H1 (cell line): Measurements from ENCODE around the gene STIMATE. TPM values are rescaled to one million over a fixed set of nuclear protein-coding genes. Genes with fewer than 3 reads are reported as not detected.

Experiments used
- CTCF ChIA-PET: fragments of 300-600 bp; sonication (Branson Sonifier 250); formaldehyde crosslinking; loops from one replicate; lab custom pipeline; 2021; ENCODE audit not compliant: partially characterized antibody; lab: Charles Lee
- POLR2A ChIA-PET: fragments of 300-600 bp; sonication (Branson Sonifier 250); formaldehyde crosslinking; loops from one replicate; lab custom pipeline; 2021; ENCODE audit warnings: inconsistent platforms; ENCODE audit not compliant: partially characterized antibody; lab: Charles Lee
- DNase-seq, 2 experiments: peaks; one replicate each; pipeline versions ENCODE4 v3.0.0 to v3.0.0-alpha.2; 2010 to 2022; ENCODE audit warnings: low spot score in 2 of 2, low read depth in 1 of 2, mixed read lengths in 1 of 2
- FAIRE-seq: peaks from 2 replicates; lab custom pipeline; 2011; peaks lifted over from hg19 to GRCh38; lab: Jason Lieb, UNC
- H2AFZ ChIP-seq: 2 replicates; pipeline ENCODE4 v1.8.1; 2012; ENCODE audit warnings: low read length, inconsistent platforms
- H2AK5ac ChIP-seq: 2 replicates; pipeline ENCODE4 v1.6.1; 2013; ENCODE audit warnings: low read depth, low read length
- H2BK120ac ChIP-seq: replicated peaks from 2 replicates; pipeline ENCODE3; 2013; ENCODE audit warnings: low read depth, low read length, inconsistent platforms
- H2BK12ac ChIP-seq: 2 replicates; pipeline ENCODE4 v1.6.1; 2013; ENCODE audit warnings: low read depth, low read length
- H2BK15ac ChIP-seq: 2 replicates; pipeline ENCODE4 v1.6.1; 2013; ENCODE audit warnings: low read length
- H2BK20ac ChIP-seq: 2 replicates; pipeline ENCODE4 v1.6.1; 2013; ENCODE audit warnings: low read length
- H2BK5ac ChIP-seq: 2 replicates; pipeline ENCODE4 v1.6.1; 2013; ENCODE audit warnings: low read depth, low read length
- H3K14ac ChIP-seq: 2 replicates; pipeline ENCODE4 v1.6.1; 2013; ENCODE audit warnings: inconsistent platforms; ENCODE audit not compliant: insufficient read length
- H3K18ac ChIP-seq: 2 replicates; pipeline ENCODE4 v1.6.1; 2013; ENCODE audit warnings: low read length; ENCODE audit errors: extremely low read depth
- H3K23ac ChIP-seq: 2 replicates; pipeline ENCODE4 v1.6.1; 2013; ENCODE audit warnings: inconsistent platforms; ENCODE audit not compliant: insufficient read length
- H3K23me2 ChIP-seq: 2 replicates; pipeline ENCODE4 v1.6.1; 2013; ENCODE audit warnings: low read depth, low read length
- H3K27ac ChIP-seq: 2 replicates; pipeline ENCODE4 v1.6.1; 2011; ENCODE audit warnings: low read depth, low read length, inconsistent platforms
- H3K27me3 ChIP-seq, 4 experiments: replicated peaks in 1 of 4; 1 replicate in 1 of 4; 2 replicates in 3 of 4; pipeline versions ENCODE4 v1.6.1 to v1.8.1; 2011 to 2013; ENCODE audit warnings: low read length in 3 of 4, mild to moderate bottlenecking in 3 of 4, inconsistent platforms in 2 of 4, mixed read lengths in 2 of 4, moderate library complexity in 1 of 4; ENCODE audit not compliant: control insufficient read depth in 3 of 4, insufficient read depth in 3 of 4; ENCODE audit errors: extremely low read depth in 1 of 4
- H3K36me3 ChIP-seq, 4 experiments: 2 replicates each; pipeline versions ENCODE4 v1.6.1 to v1.8.1; 2011 to 2013; ENCODE audit warnings: mild to moderate bottlenecking in 4 of 4, low read length in 3 of 4, moderate library complexity in 2 of 4, control low read depth in 1 of 4, inconsistent platforms in 1 of 4; ENCODE audit not compliant: insufficient read depth in 4 of 4, control insufficient read depth in 2 of 4
- H3K4ac ChIP-seq: replicated peaks from 2 replicates; pipeline ENCODE3; 2013; ENCODE audit warnings: low read length, low read depth, mixed read lengths, inconsistent platforms; ENCODE audit not compliant: insufficient read length
- H3K4me1 ChIP-seq, 4 experiments: replicated peaks in 1 of 4; 1 replicate in 1 of 4; 2 replicates in 3 of 4; pipeline versions ENCODE4 v1.6.1 to v1.8.1; 2011 to 2013; ENCODE audit warnings: low read length in 3 of 4, inconsistent platforms in 2 of 4, mixed read lengths in 1 of 4; ENCODE audit not compliant: insufficient read depth in 4 of 4, control insufficient read depth in 3 of 4
- H3K4me2 ChIP-seq, 2 experiments: 2 replicates each; pipeline versions ENCODE4 v1.6.1 to v1.8.1; 2011 to 2013; ENCODE audit warnings: low read depth in 2 of 2, low read length in 2 of 2, control low read depth in 1 of 2, inconsistent platforms in 1 of 2, mild to moderate bottlenecking in 1 of 2; ENCODE audit not compliant: insufficient read depth in 1 of 2
- H3K4me3 ChIP-seq, 4 experiments: fragments of 200-600, 300-600 bp in 1 of 4; sonication (generic), shearing (Covaris generic), sonication (Bioruptor Twin) in 1 of 4; 2 replicates each; pipeline versions ENCODE4 v1.5.1 to v1.8.1; 2011 to 2016; ENCODE audit warnings: low read length in 4 of 4, low read depth in 3 of 4, control low read depth in 2 of 4, inconsistent platforms in 2 of 4, mild to moderate bottlenecking in 2 of 4, mixed read lengths in 1 of 4, moderate library complexity in 1 of 4; ENCODE audit not compliant: insufficient read depth in 2 of 4; ENCODE audit errors: extremely low read depth in 1 of 4
- H3K56ac ChIP-seq: replicated peaks from 2 replicates; pipeline ENCODE3; 2013; ENCODE audit warnings: low read depth, mild to moderate bottlenecking, mixed read lengths, low read length, inconsistent platforms; ENCODE audit not compliant: insufficient read length
- H3K79me1 ChIP-seq: 2 replicates; pipeline ENCODE4 v1.6.1; 2013; ENCODE audit warnings: low read depth, low read length, control low read depth
- H3K79me2 ChIP-seq, 2 experiments: 2 replicates each; pipeline versions ENCODE4 v1.6.1 to v1.8.1; 2012 to 2013; ENCODE audit warnings: low read length in 2 of 2, mild to moderate bottlenecking in 2 of 2, inconsistent platforms in 1 of 2; ENCODE audit not compliant: insufficient read depth in 2 of 2, control insufficient read depth in 1 of 2
- H3K9ac ChIP-seq, 4 experiments: replicated peaks in 1 of 4; 1 replicate in 1 of 4; 2 replicates in 3 of 4; pipeline versions ENCODE4 v1.6.1 to v1.8.1; 2011 to 2013; ENCODE audit warnings: low read depth in 3 of 4, low read length in 3 of 4, control low read depth in 2 of 4, mild to moderate bottlenecking in 2 of 4, moderate library complexity in 2 of 4, inconsistent platforms in 1 of 4; ENCODE audit errors: extremely low read depth in 1 of 4
- H3K9me3 ChIP-seq, 2 experiments: 2 replicates each; pipeline versions ENCODE4 v1.6.1 to v1.8.1; 2012 to 2013; ENCODE audit warnings: mild to moderate bottlenecking in 2 of 2, moderate library complexity in 2 of 2, control low read depth in 1 of 2, inconsistent platforms in 1 of 2, low read depth in 1 of 2, low read length in 1 of 2, mixed read lengths in 1 of 2; ENCODE audit not compliant: insufficient read depth in 2 of 2
- H4K20me1 ChIP-seq, 2 experiments: replicated peaks in 1 of 2; 2 replicates each; pipeline versions ENCODE3 to v1.8.1; 2011 to 2013; ENCODE audit warnings: inconsistent platforms in 2 of 2, low read length in 2 of 2, mild to moderate bottlenecking in 1 of 2; ENCODE audit not compliant: insufficient read depth in 2 of 2, control insufficient read depth in 1 of 2
- H4K5ac ChIP-seq: 2 replicates; pipeline ENCODE4 v1.6.1; 2013; ENCODE audit warnings: low read length, low read depth, mixed read lengths, inconsistent platforms; ENCODE audit not compliant: insufficient read length
- H4K8ac ChIP-seq: 2 replicates; pipeline ENCODE4 v1.8.0; 2013; ENCODE audit warnings: mild to moderate bottlenecking, moderate library complexity, low read length, inconsistent platforms; ENCODE audit not compliant: insufficient read depth; ENCODE audit errors: extremely low read depth
- H4K91ac ChIP-seq: replicated peaks from 2 replicates; pipeline ENCODE3; 2013; ENCODE audit warnings: low read length, mixed read lengths, inconsistent platforms; ENCODE audit not compliant: insufficient read length
- BACH1 ChIP-seq: IDR thresholded peaks from 2 replicates; pipeline ENCODE4 v1.6.1; 2012; ENCODE audit warnings: low read length, improper control_type of control experiment
- BRCA1 ChIP-seq: IDR thresholded peaks from 2 replicates; pipeline ENCODE4 v1.6.1; 2012; ENCODE audit warnings: low read depth, low read length, improper control_type of control experiment
- CEBPB ChIP-seq: IDR thresholded peaks from 2 replicates; pipeline ENCODE4 v1.6.1; 2012; ENCODE audit warnings: low read depth, low read length
- HDAC6 ChIP-seq: IDR thresholded peaks from one replicate; pipeline ENCODE4 v1.7.1; 2012; ENCODE audit warnings: low read depth, mild to moderate bottlenecking, inconsistent platforms, low read length, moderate library complexity
- RAD21 ChIP-seq, 2 experiments: IDR thresholded peaks in 1 of 2; conservative IDR thresholded peaks in 1 of 2; 2 replicates each; pipeline ENCODE4 v1.6.1; 2011; ENCODE audit warnings: low read depth in 2 of 2, low read length in 2 of 2, improper control_type of control experiment in 1 of 2, inconsistent platforms in 1 of 2, mild to moderate bottlenecking in 1 of 2, moderate library complexity in 1 of 2
- SIN3A ChIP-seq, 2 experiments: IDR thresholded peaks in 1 of 2; conservative IDR thresholded peaks in 1 of 2; 2 replicates each; pipeline ENCODE4 v1.6.1; 2011 to 2012; ENCODE audit warnings: low read length in 2 of 2, improper control_type of control experiment in 1 of 2, low read depth in 1 of 2, mild to moderate bottlenecking in 1 of 2
- WGBS, 2 experiments: shearing (Covaris generic) in 1 of 2; methylation state at CpG; one replicate each; pipeline versions ENCODE4 v1.1.6 to v1.1.7; 2013 to 2015; ENCODE audit warnings: low lambda C conversion rate in 2 of 2, mixed read lengths in 2 of 2, inconsistent platforms in 1 of 2, low coverage in 1 of 2, missing lambda C conversion rate in 1 of 2; ENCODE audit not compliant: insufficient replicate concordance in 2 of 2, insufficient coverage in 1 of 2, insufficient read length in 1 of 2; ENCODE audit errors: extremely low coverage in 1 of 2, missing lambda C conversion rate in 1 of 2; 5-methylcytosine and 5-hydroxymethylcytosine counted together
- polyA plus RNA-seq, 7 experiments: library from polyadenylated mRNA; depleted of rRNA in 3 of 7; stranded (reverse) in 5 of 7; unstranded in 2 of 7; fragments of >200 nt in 5 of 7; fragments of 200-250 nt in 2 of 7; gene quantifications; 1 replicate in 5 of 7; 2 replicates in 1 of 7; 4 replicates in 1 of 7; pipeline versions ENCODE4 v1.2.1 to v1.2.3, GENCODE V29; 2011 to 2013; ENCODE audit warnings: missing spikeins in 2 of 7, mixed read lengths in 2 of 7
- total RNA-seq: library from RNA; stranded (reverse); fragmentation: NEBNext Ultra II Directional; extraction: Animal tissue kit (Norgen Biotek cat#: 25700); gene quantifications from 2 replicates; pipeline ENCODE4 v1.2.1, GENCODE V29; 2021
- TF ChIP-seq, protein P1 (sequence below), 3 experiments: IDR thresholded peaks; 1 replicate in 2 of 3; 2 replicates in 1 of 3; pipeline versions ENCODE4 v1.5.1 to v1.6.1; 2011; ENCODE audit warnings: low read length in 3 of 3, mild to moderate bottlenecking in 3 of 3, inconsistent platforms in 2 of 3, low read depth in 1 of 3, moderate library complexity in 1 of 3; ENCODE audit not compliant: insufficient read depth in 1 of 3; ENCODE audit errors: control extremely low read depth in 1 of 3

The STIMATE gene
- total and polyA plus RNA-seq, 2 of the 8 experiments (the other 6 are each of a cell fraction or from before 2014, with no cell fraction given) = 17.5 to 22.1 TPM

- no peaks in the 10 kb centered on the region; the same call in 1 of the 2 replicates for H3K79me1 ChIP-seq
- WGBS, 2 experiments = 81% methylated on average over 6 of the region's 7 CpGs; no CpG with 5 or more reads in 1 of the 2 experiments
- peaks cover 2 to 3% of the 10 kb centered on the region in 2 experiments for H4K20me1 ChIP-seq
- H3K4me1 ChIP-seq = no peaks in the 10 kb centered on the region
- no peak overlapping the region for H2BK120ac ChIP-seq
- POLR2A ChIA-PET = interaction anchor here (1.1 kb wide), 1 partner anchor 350 kb away, joined by 3 read pairs; no protein-coding TSS in a partner anchor
- TF ChIP-seq SIN3A (conservative IDR thresholded peaks at IDR 0.05 in 1 of 2, IDR thresholded peaks at IDR 0.05 in 1 of 2; ENCODE audit: low read depth in 1 of 2, low read length in 2 of 2) (no peak), BRCA1 (no peak), RAD21 (IDR thresholded peaks at IDR 0.05 in 1 of 2, conservative IDR thresholded peaks at IDR 0.05 in 1 of 2; ENCODE audit: low read depth in 2 of 2, low read length in 2 of 2) (peak; percentile 15 to 30; a peak in 2 of 4 replicates), CEBPB (no peak), HDAC6 (no peak), BACH1 (no peak)
- TF ChIP-seq, protein P1, sequence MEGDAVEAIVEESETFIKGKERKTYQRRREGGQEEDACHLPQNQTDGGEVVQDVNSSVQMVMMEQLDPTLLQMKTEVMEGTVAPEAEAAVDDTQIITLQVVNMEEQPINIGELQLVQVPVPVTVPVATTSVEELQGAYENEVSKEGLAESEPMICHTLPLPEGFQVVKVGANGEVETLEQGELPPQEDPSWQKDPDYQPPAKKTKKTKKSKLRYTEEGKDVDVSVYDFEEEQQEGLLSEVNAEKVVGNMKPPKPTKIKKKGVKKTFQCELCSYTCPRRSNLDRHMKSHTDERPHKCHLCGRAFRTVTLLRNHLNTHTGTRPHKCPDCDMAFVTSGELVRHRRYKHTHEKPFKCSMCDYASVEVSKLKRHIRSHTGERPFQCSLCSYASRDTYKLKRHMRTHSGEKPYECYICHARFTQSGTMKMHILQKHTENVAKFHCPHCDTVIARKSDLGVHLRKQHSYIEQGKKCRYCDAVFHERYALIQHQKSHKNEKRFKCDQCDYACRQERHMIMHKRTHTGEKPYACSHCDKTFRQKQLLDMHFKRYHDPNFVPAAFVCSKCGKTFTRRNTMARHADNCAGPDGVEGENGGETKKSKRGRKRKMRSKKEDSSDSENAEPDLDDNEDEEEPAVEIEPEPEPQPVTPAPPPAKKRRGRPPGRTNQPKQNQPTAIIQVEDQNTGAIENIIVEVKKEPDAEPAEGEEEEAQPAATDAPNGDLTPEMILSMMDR (IDR thresholded peaks at IDR 0.05; ENCODE audit: control extremely low read depth in 1 of 3, insufficient read depth in 1 of 3, low read depth in 1 of 3, low read length in 3 of 3) = peak; percentile 20 to 61 (median 40); a peak in 3 of 4 replicates
- H2BK12ac ChIP-seq = no peak overlapping the region
- no peak overlapping the region for H3K56ac ChIP-seq
- H3K14ac ChIP-seq = no peak overlapping the region
- CTCF ChIA-PET = interaction anchor here (0.6 to 4.2 kb wide), 22 partner anchors 10 to 277 kb away, joined by 3 to 46 read pairs (median 4); partner anchors contain the start of gene MUSTN1
- H3K23ac ChIP-seq = no peak overlapping the region
- no peak overlapping the region for H2BK15ac ChIP-seq
- no peaks in the 10 kb centered on the region for H3K27me3 ChIP-seq
- peaks cover 3 to 12% (median 10%) of the 10 kb centered on the region in 4 experiments; a peak in 7 of 8 replicates for H3K36me3 ChIP-seq
- no peak overlapping the region for H3K18ac ChIP-seq
- H2BK20ac ChIP-seq = no peak overlapping the region
- H3K9me3 ChIP-seq = no peaks in the 10 kb centered on the region
- peak in 1 of 2 experiments; percentile 79 for DNase-seq
- H3K4me3 ChIP-seq = no peak overlapping the region
- no peaks in the 10 kb centered on the region for H3K23me2 ChIP-seq
- H3K79me2 ChIP-seq = no peaks in the 10 kb centered on the region
- H2AK5ac ChIP-seq = no peak overlapping the region
- H2BK5ac ChIP-seq = no peak overlapping the region
- H3K4ac ChIP-seq = no peak overlapping the region
- H4K8ac ChIP-seq = no peak overlapping the region; the same call in 1 of the 2 replicates
- H2AFZ ChIP-seq = no peak overlapping the region
- no peak overlapping the region for H3K27ac ChIP-seq
- H4K5ac ChIP-seq = no peak overlapping the region
- no peak for FAIRE-seq
- no peak overlapping the region for H3K4me2 ChIP-seq
- H3K9ac ChIP-seq = no peak overlapping the region
- no peak overlapping the region for H4K91ac ChIP-seq
Observed at GRCh38 chr3:52845691-52846431, 51.5 kb downstream of the STIMATE start.
